ENCODE measurements around the gene TRIM73.
"Not testable (repeated sequence)": the region's sequence is repeated elsewhere in the genome, so short reads cannot be mapped to it uniquely, and the experiment has no call there.

DNA sequence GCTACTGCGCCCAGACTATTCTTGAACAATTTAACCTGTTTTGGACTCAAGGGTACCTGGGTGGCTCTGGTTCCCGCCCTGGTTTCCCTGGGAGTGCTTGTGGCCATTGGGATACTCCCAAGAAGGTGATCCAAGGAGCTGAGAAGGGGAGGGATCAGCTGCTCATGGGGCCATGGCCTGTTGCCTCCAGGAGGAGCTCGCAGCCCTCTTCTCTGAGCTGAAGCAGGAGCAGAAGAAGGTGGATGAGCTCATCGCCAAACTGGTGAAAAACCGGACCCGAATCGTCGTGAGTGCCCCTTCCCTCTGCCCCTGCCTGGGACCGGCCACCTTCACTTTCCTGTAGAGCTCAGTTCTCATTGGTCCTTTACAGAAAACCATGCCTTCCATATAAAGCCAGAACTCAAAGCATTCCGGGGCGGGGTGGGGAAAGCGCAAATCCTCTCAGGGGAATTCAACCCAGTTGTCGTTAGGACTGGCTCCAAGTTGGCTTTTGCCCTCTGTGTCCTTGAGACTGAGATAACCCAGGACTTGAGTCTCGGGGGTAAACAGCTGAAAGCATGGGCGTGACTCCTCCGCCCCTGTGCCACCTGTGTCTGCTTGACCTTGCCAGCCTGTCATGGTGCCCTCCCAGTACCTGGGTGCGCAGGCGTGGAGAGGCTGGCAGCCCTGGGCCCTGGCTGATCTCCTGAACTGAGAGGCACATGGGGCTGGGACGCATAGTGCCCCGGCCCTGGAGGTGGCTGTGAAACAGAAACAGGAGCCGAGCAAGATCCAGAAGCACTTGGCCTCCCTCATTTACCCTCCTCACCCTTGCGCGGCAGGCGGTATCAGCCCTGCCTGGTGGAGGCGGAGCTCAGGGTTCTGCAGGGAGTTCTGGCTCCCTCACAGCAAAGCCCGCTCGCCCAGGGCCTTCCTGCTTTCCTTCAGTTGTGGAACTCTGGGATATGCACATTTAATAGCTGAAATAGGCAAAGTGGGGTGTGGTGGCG lies 8.3 kb downstream of the TRIM73 start:
- TF ChIP-seq, protein P1, sequence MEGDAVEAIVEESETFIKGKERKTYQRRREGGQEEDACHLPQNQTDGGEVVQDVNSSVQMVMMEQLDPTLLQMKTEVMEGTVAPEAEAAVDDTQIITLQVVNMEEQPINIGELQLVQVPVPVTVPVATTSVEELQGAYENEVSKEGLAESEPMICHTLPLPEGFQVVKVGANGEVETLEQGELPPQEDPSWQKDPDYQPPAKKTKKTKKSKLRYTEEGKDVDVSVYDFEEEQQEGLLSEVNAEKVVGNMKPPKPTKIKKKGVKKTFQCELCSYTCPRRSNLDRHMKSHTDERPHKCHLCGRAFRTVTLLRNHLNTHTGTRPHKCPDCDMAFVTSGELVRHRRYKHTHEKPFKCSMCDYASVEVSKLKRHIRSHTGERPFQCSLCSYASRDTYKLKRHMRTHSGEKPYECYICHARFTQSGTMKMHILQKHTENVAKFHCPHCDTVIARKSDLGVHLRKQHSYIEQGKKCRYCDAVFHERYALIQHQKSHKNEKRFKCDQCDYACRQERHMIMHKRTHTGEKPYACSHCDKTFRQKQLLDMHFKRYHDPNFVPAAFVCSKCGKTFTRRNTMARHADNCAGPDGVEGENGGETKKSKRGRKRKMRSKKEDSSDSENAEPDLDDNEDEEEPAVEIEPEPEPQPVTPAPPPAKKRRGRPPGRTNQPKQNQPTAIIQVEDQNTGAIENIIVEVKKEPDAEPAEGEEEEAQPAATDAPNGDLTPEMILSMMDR (IDR thresholded peaks at IDR 0.05; ENCODE audit: insufficient read depth, low read length, poor library complexity, severe bottlenecking): not testable (repeated sequence)
- TF ChIP-seq EZH2phosphoT487 (conservative IDR thresholded peaks at IDR 0.05; ENCODE audit: low read length): not testable (repeated sequence)

Data from SU-DHL-6 (cell line).